ENCODE results near the gene CDC45. TPM values are rescaled to one million over a fixed set of nuclear protein-coding genes. Genes with fewer than 3 reads are reported as not detected.

Gene CDC45
- total RNA-seq, 4 donors from 2014 or later, result 3.2 to 28.9 (median 7.5) TPM; not detected in 1

GRCh38 chr22:19457828-19458428 is 21.8 kb upstream of the CDC45 start:
- Histone ChIP-seq H3K9me3 (no peaks in the 10 kb centered on the region), H3K36me3 (peaks cover 0 to 76% (median 0%) of the 10 kb centered on the region in 3 donors), H3K4me1 (no peaks in the 10 kb centered on the region), H3K27me3 (no peaks in the 10 kb centered on the region), H3K27ac (no peak overlapping the region), H3K4me3 (no peak overlapping the region)
- DNase-seq, result no peak
- TF ChIP-seq POLR2A (IDR thresholded peaks at IDR 0.05), result no peak
- TF ChIP-seq CTCF (IDR thresholded peaks at IDR 0.05), result no peak

- H3K4me3 ChIP-seq, result no peak overlapping the region
- H3K9me3 ChIP-seq, result no peaks in the 10 kb centered on the region
- H3K27ac ChIP-seq, result no peak overlapping the region
- TF ChIP-seq CTCF (IDR thresholded peaks at IDR 0.05) (no peak), POLR2A (IDR thresholded peaks at IDR 0.05) (no peak)
- H3K27me3 ChIP-seq, result no peaks in the 10 kb centered on the region
- H3K4me1 ChIP-seq, result no peaks in the 10 kb centered on the region
- no peak for DNase-seq
- H3K36me3 ChIP-seq, result peaks cover 0 to 73% (median 0%) of the 10 kb centered on the region in 3 donors
These were observed 19.7 kb upstream of the CDC45 start for GRCh38 chr22:19460036-19460435.

DNA sequence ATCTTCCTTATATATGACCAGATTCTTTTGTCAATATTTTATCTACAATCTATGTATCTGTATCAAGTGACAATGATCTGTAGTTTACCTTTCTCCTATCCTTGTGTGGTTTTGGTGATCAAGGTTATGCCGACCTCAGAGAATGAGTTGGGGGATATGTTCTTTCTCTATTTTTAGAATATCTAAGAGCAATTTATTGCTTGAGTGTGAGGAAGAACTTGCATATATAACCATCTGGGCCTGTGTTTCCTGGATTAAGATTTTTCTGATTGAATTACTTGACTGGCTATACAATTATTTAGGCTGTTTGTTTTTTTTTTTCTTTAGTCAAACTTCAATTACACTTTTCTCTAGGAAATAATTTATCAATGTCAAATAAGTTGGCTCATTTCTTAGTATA is 18.2 kb upstream of the CDC45 start:
- Histone ChIP-seq H3K36me3 (peaks cover 0 to 73% (median 2%) of the 10 kb centered on the region in 3 donors), H3K27me3 (no peaks in the 10 kb centered on the region), H3K9me3 (no peaks in the 10 kb centered on the region), H3K27ac (no peak overlapping the region), H3K4me3 (no peak overlapping the region), H3K4me1 (no peaks in the 10 kb centered on the region)
- no peak for DNase-seq
- TF ChIP-seq CTCF (IDR thresholded peaks at IDR 0.05) (no peak), POLR2A (IDR thresholded peaks at IDR 0.05) (no peak)

- H3K27ac ChIP-seq, result no peak overlapping the region
- DNase-seq, result no peak
- H3K4me1 ChIP-seq, result no peaks in the 10 kb centered on the region
- H3K36me3 ChIP-seq, result peaks cover 0 to 73% (median 2%) of the 10 kb centered on the region in 3 donors
- H3K9me3 ChIP-seq, result no peaks in the 10 kb centered on the region
- TF ChIP-seq POLR2A (IDR thresholded peaks at IDR 0.05), result no peak
- no peak for TF ChIP-seq CTCF (IDR thresholded peaks at IDR 0.05)
- no peaks in the 10 kb centered on the region for H3K27me3 ChIP-seq
- no peak overlapping the region for H3K4me3 ChIP-seq
These were observed 16.7 kb upstream of the CDC45 start for GRCh38 chr22:19463008-19463407.

DNA sequence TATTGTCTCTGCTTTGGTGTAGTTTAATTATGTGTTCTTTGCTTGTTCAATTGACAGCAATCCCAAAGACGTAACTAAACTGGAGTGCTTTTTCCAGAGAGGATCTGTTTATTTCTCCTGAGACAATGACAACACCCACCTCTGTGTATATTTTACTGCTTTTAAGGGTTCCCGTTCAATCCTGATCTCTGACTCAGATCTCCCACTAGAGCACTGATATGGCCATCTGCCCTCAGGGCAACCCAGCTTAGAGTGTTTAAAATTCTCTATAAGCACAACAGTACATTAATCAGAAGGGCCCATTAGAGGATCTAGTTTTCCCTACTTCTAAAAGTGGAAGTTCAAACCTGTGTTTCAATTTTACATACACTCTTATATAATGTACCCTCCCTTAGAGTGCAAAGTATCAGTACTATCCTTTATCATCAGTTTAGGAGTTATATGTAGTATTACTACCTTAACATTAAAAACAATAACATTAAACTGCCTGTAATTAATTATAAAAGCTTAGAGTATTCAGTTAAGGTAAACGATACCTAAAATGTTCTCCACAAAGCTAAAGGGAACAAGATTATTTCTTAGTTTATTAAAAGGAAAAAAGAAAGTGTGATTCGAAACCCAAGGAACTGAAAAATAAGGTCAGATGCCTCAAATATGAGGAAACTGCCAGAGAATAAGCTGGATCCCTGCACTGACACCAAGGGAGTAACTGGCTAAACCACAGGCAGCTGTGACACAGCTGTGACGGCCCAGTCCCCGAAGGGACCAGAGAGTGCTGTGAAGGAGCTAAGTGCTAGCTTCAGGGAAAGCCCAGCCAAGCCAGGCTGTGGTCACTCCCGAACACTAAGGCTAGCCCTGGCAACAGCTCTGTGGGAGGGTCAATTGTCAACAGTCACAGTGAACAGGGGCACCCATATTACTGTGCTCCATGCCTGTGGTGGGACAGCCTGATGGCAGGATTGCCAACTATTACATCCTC is 15.9 kb upstream of the CDC45 start:
- Histone ChIP-seq H3K36me3 (peaks cover 0 to 75% (median 2%) of the 10 kb centered on the region in 3 donors), H3K27me3 (no peaks in the 10 kb centered on the region), H3K4me1 (no peaks in the 10 kb centered on the region), H3K9me3 (no peaks in the 10 kb centered on the region), H3K27ac (no peak overlapping the region), H3K4me3 (no peak overlapping the region)
- no peak for DNase-seq
- TF ChIP-seq POLR2A (IDR thresholded peaks at IDR 0.05), result no peak
- TF ChIP-seq CTCF (IDR thresholded peaks at IDR 0.05), result no peak
